Mammary epithelial cell (primary cell): ENCODE results near the gene HIVEP3.

Source experiments
- EZH2 ChIP-seq: IDR thresholded peaks from 2 replicates; pipeline ENCODE4 v1.6.1; 2012; ENCODE audit warnings: low read length, inconsistent platforms, borderline replicate concordance
- TF ChIP-seq, protein P1 (sequence below), 2 donors: IDR thresholded peaks in 1 of 2; conservative IDR thresholded peaks in 1 of 2; 2 replicates each; pipeline ENCODE4 v1.5.1; 2011 to 2012; ENCODE audit warnings: inconsistent platforms in 2 of 2, low read length in 2 of 2, mild to moderate bottlenecking in 2 of 2, control low read depth in 1 of 2, low read depth in 1 of 2; ENCODE audit not compliant: insufficient read depth in 1 of 2; ENCODE audit errors: extremely low read depth in 1 of 2

- TF ChIP-seq, protein P1, sequence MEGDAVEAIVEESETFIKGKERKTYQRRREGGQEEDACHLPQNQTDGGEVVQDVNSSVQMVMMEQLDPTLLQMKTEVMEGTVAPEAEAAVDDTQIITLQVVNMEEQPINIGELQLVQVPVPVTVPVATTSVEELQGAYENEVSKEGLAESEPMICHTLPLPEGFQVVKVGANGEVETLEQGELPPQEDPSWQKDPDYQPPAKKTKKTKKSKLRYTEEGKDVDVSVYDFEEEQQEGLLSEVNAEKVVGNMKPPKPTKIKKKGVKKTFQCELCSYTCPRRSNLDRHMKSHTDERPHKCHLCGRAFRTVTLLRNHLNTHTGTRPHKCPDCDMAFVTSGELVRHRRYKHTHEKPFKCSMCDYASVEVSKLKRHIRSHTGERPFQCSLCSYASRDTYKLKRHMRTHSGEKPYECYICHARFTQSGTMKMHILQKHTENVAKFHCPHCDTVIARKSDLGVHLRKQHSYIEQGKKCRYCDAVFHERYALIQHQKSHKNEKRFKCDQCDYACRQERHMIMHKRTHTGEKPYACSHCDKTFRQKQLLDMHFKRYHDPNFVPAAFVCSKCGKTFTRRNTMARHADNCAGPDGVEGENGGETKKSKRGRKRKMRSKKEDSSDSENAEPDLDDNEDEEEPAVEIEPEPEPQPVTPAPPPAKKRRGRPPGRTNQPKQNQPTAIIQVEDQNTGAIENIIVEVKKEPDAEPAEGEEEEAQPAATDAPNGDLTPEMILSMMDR (conservative IDR thresholded peaks at IDR 0.05 in 1 of 2, IDR thresholded peaks at IDR 0.05 in 1 of 2; ENCODE audit: extremely low read depth in 1 of 2, insufficient read depth in 1 of 2, low read depth in 1 of 2, low read length in 2 of 2), result no peak
- TF ChIP-seq EZH2, result no peak
Measured at GRCh38 chr1:41882068-41882477, 36.6 kb downstream of the HIVEP3 start.
